Heart left ventricle (tissue), 13 donors: ENCODE measurements around the gene PREP.

ENCODE experiments used
- POLR2A ChIP-seq, 2 donors: fragments of 450-650 bp; IDR thresholded peaks; one replicate each; pipeline ENCODE4 v1.6.1; 2017; ENCODE audit warnings: antibody characterized with exemption in 2 of 2, mild to moderate bottlenecking in 2 of 2, moderate library complexity in 2 of 2
- TF ChIP-seq, protein P1 (sequence below), 12 donors: fragments of 200-600 bp; sonication (generic) in 4 of 12; IDR thresholded peaks; one replicate each; pipeline versions ENCODE4 v1.5.0 to v1.8.0; 2018 to 2022; ENCODE audit warnings: antibody characterized with exemption in 12 of 12, mild to moderate bottlenecking in 5 of 12
- donor health status: ischemic (EF 13 %, LVEDD 7.1; RV severe dilation, severe dysfunction).
- donor health status: DM: no; HTN: yes; CAD: no.
- donor health status: DM: no; HTN: no; CAD: no.
- donor health status: ischemic (EF 25% LVEDD 6.9; RV normal size, moderate dysfunction).
- donor health status: ischemic (EF 25% LVEDD 5.7; RV mildly dilated, moderate dysfunction).
- donor health status: ischemic (EF 35%, LVEDD 5.7; RV mildly dilated, moderate dysfunction).
- donor health status: nonischemic (EF 11% LVEDD 7.7; RV severe dilation, severe dysfunction).
- donor health status: DM: yes; HTN: yes; CAD: no.
- donor health status: PGD.
- donor health status: ischemic (EF 29% LVEDD 5.4; RV normal size, mild dysfunction).
- donor health status: nonischemic (EF 23%, LVEDD 6.1; RV moderate dilation, normal function).

- TF ChIP-seq, protein P1, sequence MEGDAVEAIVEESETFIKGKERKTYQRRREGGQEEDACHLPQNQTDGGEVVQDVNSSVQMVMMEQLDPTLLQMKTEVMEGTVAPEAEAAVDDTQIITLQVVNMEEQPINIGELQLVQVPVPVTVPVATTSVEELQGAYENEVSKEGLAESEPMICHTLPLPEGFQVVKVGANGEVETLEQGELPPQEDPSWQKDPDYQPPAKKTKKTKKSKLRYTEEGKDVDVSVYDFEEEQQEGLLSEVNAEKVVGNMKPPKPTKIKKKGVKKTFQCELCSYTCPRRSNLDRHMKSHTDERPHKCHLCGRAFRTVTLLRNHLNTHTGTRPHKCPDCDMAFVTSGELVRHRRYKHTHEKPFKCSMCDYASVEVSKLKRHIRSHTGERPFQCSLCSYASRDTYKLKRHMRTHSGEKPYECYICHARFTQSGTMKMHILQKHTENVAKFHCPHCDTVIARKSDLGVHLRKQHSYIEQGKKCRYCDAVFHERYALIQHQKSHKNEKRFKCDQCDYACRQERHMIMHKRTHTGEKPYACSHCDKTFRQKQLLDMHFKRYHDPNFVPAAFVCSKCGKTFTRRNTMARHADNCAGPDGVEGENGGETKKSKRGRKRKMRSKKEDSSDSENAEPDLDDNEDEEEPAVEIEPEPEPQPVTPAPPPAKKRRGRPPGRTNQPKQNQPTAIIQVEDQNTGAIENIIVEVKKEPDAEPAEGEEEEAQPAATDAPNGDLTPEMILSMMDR (IDR thresholded peaks at IDR 0.05): no peak
- TF ChIP-seq POLR2A (IDR thresholded peaks at IDR 0.05): no peak
Observed at GRCh38 chr6:105257340-105257739, 145.5 kb downstream of the PREP start.
